Activated CD4-positive, alpha-beta T cell treated with anti-CD3 and anti-CD28 coated beads, Interleukin-2, amount 10 ng/mL, durations not matched to agents 24 days and 14 days (primary cell): Measurements from ENCODE around the gene ADGRV1. TPM values are rescaled to one million over a fixed set of nuclear protein-coding genes. Genes with fewer than 3 reads are reported as not detected.
"Not testable (repeated sequence)": the region's sequence is repeated elsewhere in the genome, so short reads cannot be mapped to it uniquely, and the experiment has no call there.

Experiments
- DNase-seq: peaks from one replicate; pipeline ENCODE4 v3.0.0; 2022
- H3K27ac Mint-ChIP-seq: one replicate; pipeline ENCODE4 v1.8.0; 2022; ENCODE audit warnings: mild to moderate bottlenecking, mixed read lengths
- H3K27me3 Mint-ChIP-seq: one replicate; pipeline ENCODE4 v1.8.0; 2022; ENCODE audit warnings: mixed read lengths
- H3K36me3 Mint-ChIP-seq: one replicate; pipeline ENCODE4 v1.8.0; 2022; ENCODE audit warnings: low read depth, mild to moderate bottlenecking, mixed read lengths
- H3K4me1 Mint-ChIP-seq: one replicate; pipeline ENCODE4 v1.8.0; 2021; ENCODE audit warnings: mixed read lengths
- H3K4me3 Mint-ChIP-seq: one replicate; pipeline ENCODE4 v1.8.0; 2022; ENCODE audit warnings: mild to moderate bottlenecking, moderate library complexity, mixed read lengths
- H3K9me3 Mint-ChIP-seq: one replicate; pipeline ENCODE4 v1.8.0; 2021; ENCODE audit warnings: mixed read lengths
- intact Hi-C: fragments of 100-400 bp; cut with micrococcal nuclease; formaldehyde crosslinking; loops from one replicate; pipeline ENCODE4 v1.15.1; 2023
- total RNA-seq: library from RNA; stranded (reverse); gene quantifications from 2 replicates; pipeline ENCODE4 v1.2.3, GENCODE V29; 2022

ADGRV1 gene
- total RNA-seq, 1 donor from 2014 or later = 0.63 TPM

DNA sequence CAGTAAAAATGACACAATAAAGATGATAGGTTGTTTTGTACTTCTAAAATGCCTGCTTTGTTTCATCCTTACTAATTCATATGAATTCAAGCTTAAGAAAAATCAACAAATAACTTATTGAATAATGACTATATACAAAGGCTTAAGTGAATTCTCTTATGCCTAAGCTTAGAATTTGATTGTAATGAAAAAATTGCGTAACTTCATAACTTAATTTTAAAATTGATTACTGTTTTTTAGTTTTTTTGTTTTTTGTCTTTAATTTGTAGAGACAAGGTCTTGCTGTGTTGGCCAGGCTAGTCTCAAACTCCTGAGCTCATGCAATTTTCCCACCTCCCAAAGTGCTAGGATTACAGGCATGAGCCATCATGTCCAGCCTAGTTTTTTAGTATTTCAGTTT, 432.6 kb downstream of the ADGRV1 start:
- intact Hi-C loops = no loop called here
- no peaks in the 10 kb centered on the region for H3K27me3 Mint-ChIP-seq
- no peaks in the 10 kb centered on the region for H3K4me1 Mint-ChIP-seq
- no peak for DNase-seq
- no peak overlapping the region for H3K4me3 Mint-ChIP-seq
- H3K9me3 Mint-ChIP-seq = peaks cover 4% of the 10 kb centered on the region
- no peak overlapping the region for H3K27ac Mint-ChIP-seq
- H3K36me3 Mint-ChIP-seq = no peaks in the 10 kb centered on the region

DNA sequence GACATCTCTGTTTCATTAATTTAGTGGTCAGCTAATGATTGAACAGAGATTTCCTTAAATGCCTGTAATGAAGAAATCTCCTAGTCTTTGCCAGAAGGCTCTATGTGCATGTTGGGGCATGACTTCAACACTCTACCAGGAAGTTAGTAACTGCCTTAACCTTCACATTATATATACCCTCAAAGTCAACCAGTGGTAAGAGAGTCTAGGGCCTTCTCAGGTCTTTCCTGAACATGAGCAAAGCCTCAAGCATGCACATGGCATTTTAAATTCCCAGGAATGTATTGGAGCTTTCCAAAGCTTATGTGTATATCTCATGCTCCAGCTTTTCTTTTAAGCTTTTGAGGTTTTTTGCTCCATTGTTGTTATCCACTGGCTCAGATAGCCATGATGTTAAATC, 436.2 kb downstream of the ADGRV1 start:
- intact Hi-C loops = no loop called here
- Mint-ChIP-seq H3K4me1 (no peaks in the 10 kb centered on the region), H3K36me3 (no peaks in the 10 kb centered on the region), H3K27ac (no peak overlapping the region), H3K27me3 (peaks cover 2% of the 10 kb centered on the region), H3K4me3 (no peak overlapping the region), H3K9me3 (peaks cover 4% of the 10 kb centered on the region)
- no peak for DNase-seq

DNA sequence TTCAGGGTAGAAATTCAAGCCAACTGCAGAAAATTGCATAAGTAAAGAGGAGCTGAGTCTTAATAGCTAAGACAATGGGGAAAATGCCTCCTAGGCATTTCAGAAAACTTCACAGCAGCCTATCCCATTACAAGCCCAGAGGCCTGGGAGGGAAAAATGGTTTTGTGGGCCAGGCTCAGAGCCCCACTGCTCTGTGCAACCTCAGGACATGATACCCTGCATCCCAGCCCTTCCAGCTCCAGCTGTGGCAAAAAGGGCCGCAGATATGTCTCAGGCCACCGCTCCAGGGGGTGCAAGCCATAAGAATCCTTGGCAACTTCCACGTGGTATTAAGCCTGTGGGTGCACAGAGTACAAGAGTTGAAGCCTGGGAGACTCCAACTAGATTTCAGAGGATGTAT, 437.5 kb downstream of the ADGRV1 start:
- peaks cover 4% of the 10 kb centered on the region for H3K9me3 Mint-ChIP-seq
- intact Hi-C loops = no loop called here
- H3K4me1 Mint-ChIP-seq = no peaks in the 10 kb centered on the region
- H3K4me3 Mint-ChIP-seq = no peak overlapping the region
- DNase-seq = no peak
- no peak overlapping the region for H3K27ac Mint-ChIP-seq
- peaks cover 2% of the 10 kb centered on the region for H3K27me3 Mint-ChIP-seq
- no peaks in the 10 kb centered on the region for H3K36me3 Mint-ChIP-seq

DNA sequence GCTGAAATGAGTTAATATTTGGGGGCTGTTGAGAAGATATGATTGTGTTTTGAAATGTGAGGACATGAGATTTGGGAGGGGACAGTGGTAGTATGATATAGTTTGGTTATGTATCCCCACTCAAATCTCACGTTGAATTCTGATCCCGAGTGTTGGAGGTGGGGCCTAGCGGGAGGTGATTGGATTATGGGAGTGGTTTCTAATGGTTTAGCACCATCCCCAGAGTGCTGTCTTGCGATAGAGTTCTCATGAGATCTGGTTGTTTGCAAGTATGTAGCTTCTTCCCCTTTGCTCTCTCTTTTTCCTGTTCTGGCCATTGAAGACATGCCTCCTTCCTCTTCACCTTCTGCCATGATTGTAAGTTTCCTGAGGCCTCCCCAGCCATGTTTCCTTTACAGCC, 438.5 kb downstream of the ADGRV1 start:
- Mint-ChIP-seq H3K36me3 (no peaks in the 10 kb centered on the region), H3K4me1 (no peaks in the 10 kb centered on the region), H3K4me3 (no peak overlapping the region), H3K27me3 (peaks cover 2% of the 10 kb centered on the region), H3K27ac (no peak overlapping the region), H3K9me3 (peaks cover 4% of the 10 kb centered on the region)
- no peak for DNase-seq
- intact Hi-C loops = no loop called here

DNA sequence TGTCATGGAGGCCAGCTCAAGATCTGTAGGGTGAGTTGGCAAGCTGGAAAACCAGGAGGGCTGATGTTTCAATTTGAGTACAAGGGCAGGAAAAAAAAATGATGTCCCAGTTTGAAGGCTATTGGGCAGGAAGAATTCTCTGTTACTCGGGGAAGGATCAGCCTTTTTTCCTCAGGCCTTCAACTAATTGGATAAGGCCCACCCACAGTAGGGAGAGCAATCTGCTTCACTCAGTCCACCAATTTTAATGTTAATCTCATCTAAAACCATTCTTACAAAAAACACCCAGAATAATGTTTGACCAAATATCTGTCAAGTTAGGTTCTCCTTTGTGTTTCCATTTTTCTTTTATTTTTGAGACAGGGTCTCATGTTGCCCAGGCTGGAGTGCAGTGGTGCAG, 442.1 kb downstream of the ADGRV1 start:
- H3K4me1 Mint-ChIP-seq = no peaks in the 10 kb centered on the region
- H3K27ac Mint-ChIP-seq = no peak overlapping the region
- H3K36me3 Mint-ChIP-seq = no peaks in the 10 kb centered on the region
- intact Hi-C loops = no loop called here
- H3K27me3 Mint-ChIP-seq = peaks cover 5% of the 10 kb centered on the region
- H3K9me3 Mint-ChIP-seq = peaks cover under 1% of the 10 kb centered on the region
- DNase-seq = no peak
- no peak overlapping the region for H3K4me3 Mint-ChIP-seq

DNA sequence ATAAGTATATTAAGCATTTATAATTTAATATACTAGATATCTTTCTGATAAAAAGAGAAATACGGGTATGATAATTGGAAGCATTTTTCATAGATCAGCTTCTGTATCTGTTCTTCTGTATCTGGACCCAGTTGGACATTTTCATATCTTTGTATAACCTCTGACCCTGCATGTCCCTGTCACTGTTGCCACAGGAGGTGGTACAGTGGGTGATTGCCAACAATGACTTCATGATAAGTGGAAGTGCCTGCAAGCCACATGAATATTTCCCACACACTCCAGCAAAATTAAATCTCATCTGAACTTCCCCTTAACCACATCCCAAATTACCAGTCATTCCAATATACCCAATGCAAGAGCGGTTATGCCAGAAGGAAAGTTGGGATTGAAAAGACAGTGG, 448.1 kb downstream of the ADGRV1 start:
- H3K9me3 Mint-ChIP-seq = no peaks in the 10 kb centered on the region
- no peaks in the 10 kb centered on the region for H3K36me3 Mint-ChIP-seq
- no peak overlapping the region for H3K4me3 Mint-ChIP-seq
- intact Hi-C loops = no loop called here
- no peak overlapping the region for H3K27ac Mint-ChIP-seq
- peaks cover 6% of the 10 kb centered on the region for H3K27me3 Mint-ChIP-seq
- DNase-seq = no peak
- no peaks in the 10 kb centered on the region for H3K4me1 Mint-ChIP-seq

DNA sequence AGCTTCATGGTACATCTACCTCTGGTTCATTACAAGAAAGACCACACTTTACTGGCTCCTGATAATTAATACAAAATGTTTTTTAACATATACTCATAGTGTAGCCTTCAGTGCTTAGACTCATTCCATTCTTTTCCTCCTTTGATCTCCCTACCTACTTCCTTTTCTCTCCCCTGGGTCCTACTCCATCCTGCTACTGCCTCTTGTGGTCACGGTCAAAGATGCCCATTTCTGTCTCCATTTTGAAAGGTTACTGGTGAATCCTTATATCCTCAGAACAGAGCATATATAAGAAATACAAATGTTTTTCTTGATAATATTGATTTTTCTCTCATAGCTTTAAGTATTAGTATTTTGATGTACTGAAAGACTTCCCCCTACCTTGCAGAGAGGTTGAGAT, 448.7 kb downstream of the ADGRV1 start:
- H3K27ac Mint-ChIP-seq = no peak overlapping the region
- H3K27me3 Mint-ChIP-seq = peaks cover 6% of the 10 kb centered on the region
- H3K9me3 Mint-ChIP-seq = no peaks in the 10 kb centered on the region
- H3K4me1 Mint-ChIP-seq = no peaks in the 10 kb centered on the region
- no peaks in the 10 kb centered on the region for H3K36me3 Mint-ChIP-seq
- intact Hi-C loops = no loop called here
- H3K4me3 Mint-ChIP-seq = no peak overlapping the region
- no peak for DNase-seq

DNA sequence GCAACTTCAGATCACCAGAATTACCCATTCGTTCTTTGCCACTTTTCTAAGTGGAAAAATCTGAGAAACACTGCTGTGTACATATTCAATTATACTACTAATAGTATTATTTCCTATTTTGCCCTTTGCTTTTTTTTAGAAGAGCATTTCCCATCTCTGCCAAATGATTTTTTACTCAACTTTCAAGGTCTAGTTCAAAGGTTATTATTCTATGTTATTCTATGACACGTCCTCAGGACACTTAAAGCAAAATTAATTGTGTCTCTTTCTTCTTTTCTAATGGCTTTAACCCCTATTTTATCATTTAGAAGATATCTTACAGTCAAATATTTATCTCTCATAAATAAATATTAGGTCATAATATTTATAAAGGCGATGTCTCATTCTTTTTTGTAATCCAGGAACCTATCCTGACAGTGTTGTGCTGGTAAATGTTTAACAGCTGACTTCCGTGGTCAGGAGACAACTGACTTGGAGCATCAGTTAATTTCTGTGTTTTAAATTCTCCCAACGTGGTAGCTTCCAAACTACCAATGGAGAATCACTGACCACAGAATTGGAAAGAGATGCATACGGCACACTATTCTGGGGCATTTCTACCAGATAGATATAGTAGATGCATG, 449.3 kb downstream of the ADGRV1 start:
- Mint-ChIP-seq H3K36me3 (no peaks in the 10 kb centered on the region), H3K27me3 (peaks cover 6% of the 10 kb centered on the region), H3K27ac (no peak overlapping the region), H3K4me1 (no peaks in the 10 kb centered on the region), H3K9me3 (no peaks in the 10 kb centered on the region), H3K4me3 (no peak overlapping the region)
- no peak for DNase-seq
- intact Hi-C loops = no loop called here

DNA sequence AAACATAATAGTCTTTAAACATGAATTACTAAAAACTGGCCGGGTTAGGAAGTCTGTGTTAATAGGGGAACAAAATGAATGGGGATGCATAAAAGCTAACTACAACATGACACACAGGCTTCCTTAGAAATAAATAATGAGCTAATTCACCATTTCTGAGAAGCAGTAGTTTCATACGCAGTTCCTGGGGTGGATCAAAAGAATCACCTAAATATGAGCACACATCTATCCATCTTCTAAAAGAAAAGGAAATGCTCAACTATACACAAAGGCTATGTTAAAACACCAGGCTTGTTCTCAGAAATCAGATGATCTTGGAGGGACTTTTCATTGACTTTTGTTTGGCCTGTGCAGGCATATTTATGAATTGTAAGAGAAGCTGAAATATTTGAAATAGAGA, 451.5 kb downstream of the ADGRV1 start:
- no peaks in the 10 kb centered on the region for H3K4me1 Mint-ChIP-seq
- peaks cover 2% of the 10 kb centered on the region for H3K9me3 Mint-ChIP-seq
- H3K4me3 Mint-ChIP-seq = no peak overlapping the region
- intact Hi-C loops = no loop called here
- H3K36me3 Mint-ChIP-seq = no peaks in the 10 kb centered on the region
- no peak overlapping the region for H3K27ac Mint-ChIP-seq
- DNase-seq = no peak
- peaks cover 4% of the 10 kb centered on the region for H3K27me3 Mint-ChIP-seq

DNA sequence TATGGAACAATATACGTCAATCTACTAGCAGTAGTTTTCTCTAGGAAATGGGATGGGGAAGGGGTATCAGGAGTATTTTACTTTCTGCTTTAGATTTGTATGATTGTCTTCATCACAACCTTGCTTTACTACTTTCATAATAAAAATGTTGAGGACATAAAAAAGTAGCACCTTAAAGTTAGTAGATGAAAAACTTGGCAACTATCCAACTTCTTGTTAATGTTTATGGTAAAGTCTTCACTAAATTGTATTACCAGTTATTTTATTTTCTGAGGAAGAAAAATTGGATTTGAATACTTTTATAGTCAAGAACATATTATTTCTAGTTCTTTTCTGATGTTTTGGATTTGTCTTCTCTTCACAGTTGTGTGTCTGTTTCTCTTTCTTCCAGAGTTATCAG, 452.4 kb downstream of the ADGRV1 start:
- Mint-ChIP-seq H3K27me3 (peaks cover 4% of the 10 kb centered on the region), H3K4me1 (no peaks in the 10 kb centered on the region), H3K36me3 (no peaks in the 10 kb centered on the region), H3K4me3 (no peak overlapping the region), H3K9me3 (peaks cover 4% of the 10 kb centered on the region), H3K27ac (no peak overlapping the region)
- no peak for DNase-seq
- intact Hi-C loops = no loop called here

DNA sequence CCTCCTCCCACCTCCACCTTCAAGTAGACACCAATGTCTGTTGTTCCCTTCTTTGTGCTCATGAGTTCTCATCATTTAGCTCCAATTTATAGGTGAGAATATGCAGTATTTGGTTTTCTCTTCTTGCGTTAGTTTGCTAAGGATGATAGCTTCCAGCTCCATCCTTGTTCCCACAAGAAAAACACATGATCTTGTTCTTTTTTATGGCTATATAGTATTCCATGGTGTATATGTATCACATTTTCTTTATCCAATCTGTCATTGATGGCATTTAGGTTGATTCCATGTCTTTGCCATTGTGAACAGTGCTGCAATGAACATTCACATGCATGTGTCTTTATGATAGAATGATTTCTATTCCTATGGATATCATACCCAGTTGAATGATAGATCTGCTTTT, 454.3 kb downstream of the ADGRV1 start:
- H3K9me3 Mint-ChIP-seq, H3K27ac Mint-ChIP-seq, intact Hi-C loops, DNase-seq, H3K36me3 Mint-ChIP-seq, H3K27me3 Mint-ChIP-seq, H3K4me3 Mint-ChIP-seq, H3K4me1 Mint-ChIP-seq: not testable (repeated sequence)

DNA sequence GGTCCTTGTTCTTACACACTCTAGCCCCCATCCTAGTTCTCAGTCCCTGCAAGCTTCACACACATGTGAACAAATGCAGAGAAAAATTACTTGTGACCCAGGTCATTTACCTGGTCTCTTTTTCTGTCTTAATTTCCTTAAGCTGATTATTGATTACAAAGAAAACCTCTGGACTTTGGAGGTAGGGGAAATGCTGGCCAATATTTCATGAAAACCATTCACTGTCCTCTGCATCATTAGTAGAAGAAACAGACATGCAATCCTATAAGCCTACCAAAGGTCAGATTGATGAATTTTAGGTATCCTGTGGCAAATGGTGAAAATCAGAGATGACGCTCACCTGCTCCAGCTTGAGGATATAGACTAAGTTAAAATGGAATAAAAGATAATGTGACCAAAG, 457.7 kb downstream of the ADGRV1 start:
- intact Hi-C loops = no loop called here
- Mint-ChIP-seq H3K4me3 (no peak overlapping the region), H3K27ac (no peak overlapping the region), H3K36me3 (no peaks in the 10 kb centered on the region), H3K4me1 (no peaks in the 10 kb centered on the region), H3K9me3 (peaks cover 4% of the 10 kb centered on the region), H3K27me3 (peaks cover 7% of the 10 kb centered on the region)
- no peak for DNase-seq

DNA sequence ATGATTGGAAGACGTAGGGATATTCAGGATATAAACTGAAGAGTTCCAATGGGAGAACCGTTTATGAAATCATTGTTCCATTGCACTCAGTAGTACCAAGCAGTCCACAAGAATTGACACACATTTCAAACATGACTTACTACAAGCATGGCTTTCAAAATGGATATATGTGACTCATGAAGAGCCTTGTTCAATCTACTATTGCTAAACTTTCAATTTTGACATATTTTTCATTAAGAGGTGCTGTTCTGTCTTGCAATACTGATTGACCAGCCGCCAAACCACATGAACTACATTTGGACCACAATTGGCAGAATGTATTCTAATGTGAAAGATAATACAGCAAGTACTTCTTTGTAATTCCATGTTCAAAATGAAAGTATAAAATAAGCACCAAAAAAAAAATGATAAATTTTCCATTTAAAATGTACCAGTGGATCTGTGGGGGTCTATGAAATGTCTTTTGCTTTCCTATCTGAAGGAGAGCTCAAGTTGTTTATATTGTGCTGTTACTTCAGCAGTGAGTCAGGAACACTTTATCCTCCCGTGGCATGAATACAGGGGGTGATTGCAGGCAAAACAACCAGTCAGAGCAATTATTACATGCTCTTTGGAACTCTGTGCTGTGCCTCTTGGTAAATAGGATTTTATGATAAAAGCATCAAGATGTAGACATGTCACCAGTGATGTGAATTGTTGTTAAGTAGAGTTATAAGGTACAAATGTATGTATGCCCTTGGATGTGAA, 458.5 kb downstream of the ADGRV1 start:
- DNase-seq = no peak
- Mint-ChIP-seq H3K36me3 (no peaks in the 10 kb centered on the region), H3K4me3 (no peak overlapping the region), H3K9me3 (peaks cover 4% of the 10 kb centered on the region), H3K27me3 (peaks cover 7% of the 10 kb centered on the region), H3K4me1 (no peaks in the 10 kb centered on the region), H3K27ac (no peak overlapping the region)
- intact Hi-C loops = no loop called here

DNA sequence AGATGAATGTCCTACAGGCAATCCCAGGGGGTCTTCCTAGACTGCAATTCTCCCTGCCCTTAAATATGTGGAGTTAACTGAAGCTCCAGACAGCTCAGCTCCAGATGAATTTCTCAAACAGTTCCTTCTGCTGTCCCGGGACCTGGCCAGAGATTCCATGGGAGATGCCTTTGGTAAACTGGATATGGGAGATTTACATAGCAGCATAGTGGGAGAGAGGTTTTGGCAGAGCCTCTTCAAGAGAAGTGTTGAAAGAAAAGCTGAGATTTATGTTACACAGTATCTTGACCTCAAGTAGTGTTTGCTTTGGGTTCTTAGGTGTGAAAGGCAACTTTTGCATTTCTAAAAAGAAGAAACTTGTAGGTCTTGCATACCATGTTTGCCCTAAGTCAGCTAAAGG, 459.6 kb downstream of the ADGRV1 start:
- intact Hi-C loops = no loop called here
- H3K36me3 Mint-ChIP-seq = no peaks in the 10 kb centered on the region
- peaks cover 7% of the 10 kb centered on the region for H3K27me3 Mint-ChIP-seq
- H3K4me1 Mint-ChIP-seq = no peaks in the 10 kb centered on the region
- no peak overlapping the region for H3K27ac Mint-ChIP-seq
- H3K9me3 Mint-ChIP-seq = peaks cover 4% of the 10 kb centered on the region
- no peak overlapping the region for H3K4me3 Mint-ChIP-seq
- DNase-seq = no peak
